ENCODE data around the gene PPP3R2. TPM values are rescaled to one million over a fixed set of nuclear protein-coding genes. Genes with fewer than 3 reads are reported as not detected.

PPP3R2 gene
- total RNA-seq, 1 experiment from 2014 or later: not detected

DNA sequence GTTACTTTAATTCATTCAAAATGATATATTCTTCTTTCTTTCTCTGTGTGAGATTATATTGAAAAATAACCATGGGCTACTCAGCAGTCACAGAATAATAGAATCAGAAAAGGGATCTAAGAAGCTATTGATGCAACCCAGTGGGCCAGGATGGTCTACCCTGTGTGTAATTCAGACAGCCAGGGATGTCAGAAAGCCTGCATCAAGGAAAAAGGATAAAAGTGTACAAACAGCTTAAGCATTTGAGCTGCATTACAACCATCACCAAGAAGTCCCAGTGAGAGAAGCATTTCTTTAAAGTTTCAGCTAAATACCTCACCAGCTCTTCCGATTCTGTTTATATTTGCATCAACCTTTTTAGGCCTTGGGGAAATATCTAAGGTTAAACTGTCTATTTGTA is 37.8 kb upstream of the PPP3R2 start:
- RAD21 ChIA-PET (ENCODE audit: low non-redundant PET in 1 of 2, low total read pairs in 2 of 2, uncharacterized antibody in 2 of 2, unreplicated experiment in 2 of 2): no interaction called here
- no peak for DNase-seq (ENCODE audit: low read depth, low spot score)
- no peak overlapping the region for H3K9ac ChIP-seq (ENCODE audit: low read length)
- BruUV-seq (replicated peaks): no TSS peak
- CTCF ChIA-PET: no interaction called here
- H4K20me1 ChIP-seq (ENCODE audit: insufficient read depth): no peaks in the 10 kb centered on the region
- POLR2A ChIA-PET: no interaction called here
- no peaks in the 10 kb centered on the region for H3K36me3 ChIP-seq (ENCODE audit: control insufficient read depth in 1 of 2, insufficient read depth in 2 of 2, low read length in 2 of 2)
- H3K9me2 ChIP-seq (ENCODE audit: insufficient read depth): no peaks in the 10 kb centered on the region
- H3K27ac ChIP-seq (ENCODE audit: low read depth, low read length): no peak overlapping the region
- H2AFZ ChIP-seq (ENCODE audit: low read depth, low read length, poor library complexity, severe bottlenecking): no peak overlapping the region
- peaks cover 3% of the 10 kb centered on the region; the same call in 1 of the 2 replicates for H3K27me3 ChIP-seq (ENCODE audit: insufficient read depth, low read length)
- H3K4me3 ChIP-seq (replicated peaks in 1 of 2; ENCODE audit: low read depth in 1 of 2, low read length in 2 of 2): no peak overlapping the region
- no peak for ATAC-seq
- intact Hi-C loops (cut with micrococcal nuclease): no loop called here
- TF ChIP-seq ZNF274 (IDR thresholded peaks at IDR 0.05; ENCODE audit: low read depth, low read length) (no peak), CEBPB (IDR thresholded peaks at IDR 0.05; ENCODE audit: low read depth) (no peak), JUND (IDR thresholded peaks at IDR 0.05) (no peak), SRF (IDR thresholded peaks at IDR 0.05; ENCODE audit: low read depth) (no peak)
- TF ChIP-seq, protein P1, sequence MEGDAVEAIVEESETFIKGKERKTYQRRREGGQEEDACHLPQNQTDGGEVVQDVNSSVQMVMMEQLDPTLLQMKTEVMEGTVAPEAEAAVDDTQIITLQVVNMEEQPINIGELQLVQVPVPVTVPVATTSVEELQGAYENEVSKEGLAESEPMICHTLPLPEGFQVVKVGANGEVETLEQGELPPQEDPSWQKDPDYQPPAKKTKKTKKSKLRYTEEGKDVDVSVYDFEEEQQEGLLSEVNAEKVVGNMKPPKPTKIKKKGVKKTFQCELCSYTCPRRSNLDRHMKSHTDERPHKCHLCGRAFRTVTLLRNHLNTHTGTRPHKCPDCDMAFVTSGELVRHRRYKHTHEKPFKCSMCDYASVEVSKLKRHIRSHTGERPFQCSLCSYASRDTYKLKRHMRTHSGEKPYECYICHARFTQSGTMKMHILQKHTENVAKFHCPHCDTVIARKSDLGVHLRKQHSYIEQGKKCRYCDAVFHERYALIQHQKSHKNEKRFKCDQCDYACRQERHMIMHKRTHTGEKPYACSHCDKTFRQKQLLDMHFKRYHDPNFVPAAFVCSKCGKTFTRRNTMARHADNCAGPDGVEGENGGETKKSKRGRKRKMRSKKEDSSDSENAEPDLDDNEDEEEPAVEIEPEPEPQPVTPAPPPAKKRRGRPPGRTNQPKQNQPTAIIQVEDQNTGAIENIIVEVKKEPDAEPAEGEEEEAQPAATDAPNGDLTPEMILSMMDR (IDR thresholded peaks at IDR 0.05 in 2 of 3, conservative IDR thresholded peaks at IDR 0.05 in 1 of 3; ENCODE audit: borderline replicate concordance in 1 of 3, insufficient read depth in 1 of 3, low read depth in 2 of 3, low read length in 2 of 3): no peak
- H3K9me3 ChIP-seq (ENCODE audit: control insufficient read depth in 1 of 2, insufficient read depth in 1 of 2, low read depth in 1 of 2, low read length in 2 of 2): no peaks in the 10 kb centered on the region
- H3K4me2 ChIP-seq (ENCODE audit: low read length): no peak overlapping the region
- no peaks in the 10 kb centered on the region for H3K4me1 ChIP-seq (ENCODE audit: control insufficient read depth in 1 of 2, insufficient read depth in 2 of 2, low read length in 2 of 2)
- H3K79me2 ChIP-seq (ENCODE audit: insufficient read depth, low read length): no peaks in the 10 kb centered on the region

GRCh38 chr9:101631892-101632291 is 37.1 kb upstream of the PPP3R2 start:
- no peaks in the 10 kb centered on the region for H3K9me2 ChIP-seq (ENCODE audit: insufficient read depth)
- no peaks in the 10 kb centered on the region for H3K79me2 ChIP-seq (ENCODE audit: insufficient read depth, low read length)
- no peaks in the 10 kb centered on the region for H3K9me3 ChIP-seq (ENCODE audit: control insufficient read depth in 1 of 2, insufficient read depth in 1 of 2, low read depth in 1 of 2, low read length in 2 of 2)
- no peak overlapping the region for H3K9ac ChIP-seq (ENCODE audit: low read length)
- ChIA-PET POLR2A (no interaction called here), CTCF (no interaction called here), RAD21 (ENCODE audit: low non-redundant PET in 1 of 2, low total read pairs in 2 of 2, uncharacterized antibody in 2 of 2, unreplicated experiment in 2 of 2) (no interaction called here)
- no peak overlapping the region for H3K27ac ChIP-seq (ENCODE audit: low read depth, low read length)
- no peak for DNase-seq (ENCODE audit: low read depth, low spot score)
- no peak for ATAC-seq
- H3K4me1 ChIP-seq (ENCODE audit: control insufficient read depth in 1 of 2, insufficient read depth in 2 of 2, low read length in 2 of 2): no peaks in the 10 kb centered on the region
- H3K27me3 ChIP-seq (ENCODE audit: insufficient read depth, low read length): peaks cover 3% of the 10 kb centered on the region; the same call in 1 of the 2 replicates
- TF ChIP-seq SIN3A (IDR thresholded peaks at IDR 0.05; ENCODE audit: low read depth) (no peak), ZBTB33 (IDR thresholded peaks at IDR 0.05; ENCODE audit: extremely low read depth, insufficient replicate concordance, low read length) (no peak), ELF1 (IDR thresholded peaks at IDR 0.05; ENCODE audit: borderline replicate concordance, low read depth) (no peak), CEBPB (IDR thresholded peaks at IDR 0.05; ENCODE audit: low read depth) (no peak), ZNF274 (IDR thresholded peaks at IDR 0.05; ENCODE audit: low read depth, low read length) (no peak), POLR2AphosphoS5 (IDR thresholded peaks at IDR 0.05; ENCODE audit: low read depth, low read length) (no peak), FOSL1 (IDR thresholded peaks at IDR 0.05; ENCODE audit: low read depth) (no peak), YY1 (IDR thresholded peaks at IDR 0.05; ENCODE audit: extremely low read depth, insufficient replicate concordance, low read depth, low read length) (no peak), EZH2 (IDR thresholded peaks at IDR 0.05) (no peak)
- intact Hi-C loops (cut with micrococcal nuclease): no loop called here
- H2AFZ ChIP-seq (ENCODE audit: low read depth, low read length, poor library complexity, severe bottlenecking): no peak overlapping the region
- H4K20me1 ChIP-seq (ENCODE audit: insufficient read depth): no peaks in the 10 kb centered on the region
- no peak overlapping the region for H3K4me2 ChIP-seq (ENCODE audit: low read length)
- H3K4me3 ChIP-seq (replicated peaks in 1 of 2; ENCODE audit: low read depth in 1 of 2, low read length in 2 of 2): no peak overlapping the region
- no TSS peak for BruUV-seq (replicated peaks)
- no peaks in the 10 kb centered on the region for H3K36me3 ChIP-seq (ENCODE audit: control insufficient read depth in 1 of 2, insufficient read depth in 2 of 2, low read length in 2 of 2)

Measured in HCT116 (cell line).